Measurements from ENCODE around the gene MTARC2. TPM values are rescaled to one million over a fixed set of nuclear protein-coding genes. Genes with fewer than 3 reads are reported as not detected.

MTARC2 gene
- total RNA-seq, 1 donor from 2014 or later = 25.6 TPM

DNA sequence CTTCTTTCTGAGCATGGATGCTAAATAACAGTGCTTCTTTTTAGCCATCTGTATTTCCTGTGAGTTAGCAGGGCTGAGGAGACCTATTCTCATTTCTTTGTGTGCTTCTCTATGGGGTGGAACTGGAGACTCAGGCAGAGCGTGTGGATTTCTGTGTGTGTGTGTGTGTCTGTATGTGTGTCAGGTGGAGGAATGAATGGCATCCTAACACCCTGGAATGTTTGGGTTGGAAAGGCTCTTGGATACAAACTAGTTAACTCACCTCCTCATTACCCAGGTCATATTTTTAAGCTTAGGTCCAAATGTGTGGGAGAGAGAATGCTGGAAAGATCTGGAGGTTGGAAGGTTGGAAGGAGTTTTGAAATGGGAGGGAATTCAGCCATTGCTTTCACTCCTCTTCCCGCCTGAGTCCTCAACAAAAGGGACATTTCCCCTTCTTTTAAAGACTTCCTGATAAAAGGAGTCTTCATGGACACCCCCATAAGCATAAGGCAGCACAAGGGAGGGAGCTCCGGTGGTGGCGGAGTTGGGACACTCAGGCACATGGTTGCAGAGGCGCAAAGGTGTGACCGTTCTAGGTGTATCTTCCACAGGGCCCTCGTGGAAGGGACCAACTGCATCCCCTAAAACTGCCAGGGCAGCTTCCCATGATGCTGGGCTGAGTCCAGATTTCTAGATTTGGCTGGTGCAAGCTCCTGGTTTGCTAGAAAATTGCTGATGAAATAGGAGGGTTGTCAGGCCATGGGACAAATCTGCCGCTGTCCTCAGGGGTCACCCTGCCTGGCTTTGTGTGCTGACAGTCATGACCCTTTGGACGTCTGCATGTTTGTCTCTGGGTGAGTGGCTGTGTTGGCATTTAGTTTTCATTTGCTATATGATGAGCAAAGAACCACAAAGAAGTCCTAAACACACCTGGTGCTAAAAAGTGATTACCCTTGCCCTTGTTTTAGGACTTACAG is 76.2 kb downstream of the MTARC2 start:
- H3K9me3 Mint-ChIP-seq (ENCODE audit: unreplicated experiment) = no peaks in the 10 kb centered on the region
- H3K4me1 Mint-ChIP-seq (ENCODE audit: unreplicated experiment) = no peaks in the 10 kb centered on the region
- H3K4me3 Mint-ChIP-seq (ENCODE audit: unreplicated experiment) = no peak overlapping the region
- TF ChIP-seq, protein P1, sequence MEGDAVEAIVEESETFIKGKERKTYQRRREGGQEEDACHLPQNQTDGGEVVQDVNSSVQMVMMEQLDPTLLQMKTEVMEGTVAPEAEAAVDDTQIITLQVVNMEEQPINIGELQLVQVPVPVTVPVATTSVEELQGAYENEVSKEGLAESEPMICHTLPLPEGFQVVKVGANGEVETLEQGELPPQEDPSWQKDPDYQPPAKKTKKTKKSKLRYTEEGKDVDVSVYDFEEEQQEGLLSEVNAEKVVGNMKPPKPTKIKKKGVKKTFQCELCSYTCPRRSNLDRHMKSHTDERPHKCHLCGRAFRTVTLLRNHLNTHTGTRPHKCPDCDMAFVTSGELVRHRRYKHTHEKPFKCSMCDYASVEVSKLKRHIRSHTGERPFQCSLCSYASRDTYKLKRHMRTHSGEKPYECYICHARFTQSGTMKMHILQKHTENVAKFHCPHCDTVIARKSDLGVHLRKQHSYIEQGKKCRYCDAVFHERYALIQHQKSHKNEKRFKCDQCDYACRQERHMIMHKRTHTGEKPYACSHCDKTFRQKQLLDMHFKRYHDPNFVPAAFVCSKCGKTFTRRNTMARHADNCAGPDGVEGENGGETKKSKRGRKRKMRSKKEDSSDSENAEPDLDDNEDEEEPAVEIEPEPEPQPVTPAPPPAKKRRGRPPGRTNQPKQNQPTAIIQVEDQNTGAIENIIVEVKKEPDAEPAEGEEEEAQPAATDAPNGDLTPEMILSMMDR (IDR thresholded peaks at IDR 0.05) = no peak
- H3K27me3 Mint-ChIP-seq (ENCODE audit: unreplicated experiment) = peaks cover 16% of the 10 kb centered on the region
- H3K36me3 Mint-ChIP-seq (ENCODE audit: unreplicated experiment) = no peaks in the 10 kb centered on the region
- no peak for DNase-seq (ENCODE audit: extremely low spot score, unreplicated experiment)
- H3K27ac Mint-ChIP-seq (ENCODE audit: unreplicated experiment) = no peak overlapping the region

DNA sequence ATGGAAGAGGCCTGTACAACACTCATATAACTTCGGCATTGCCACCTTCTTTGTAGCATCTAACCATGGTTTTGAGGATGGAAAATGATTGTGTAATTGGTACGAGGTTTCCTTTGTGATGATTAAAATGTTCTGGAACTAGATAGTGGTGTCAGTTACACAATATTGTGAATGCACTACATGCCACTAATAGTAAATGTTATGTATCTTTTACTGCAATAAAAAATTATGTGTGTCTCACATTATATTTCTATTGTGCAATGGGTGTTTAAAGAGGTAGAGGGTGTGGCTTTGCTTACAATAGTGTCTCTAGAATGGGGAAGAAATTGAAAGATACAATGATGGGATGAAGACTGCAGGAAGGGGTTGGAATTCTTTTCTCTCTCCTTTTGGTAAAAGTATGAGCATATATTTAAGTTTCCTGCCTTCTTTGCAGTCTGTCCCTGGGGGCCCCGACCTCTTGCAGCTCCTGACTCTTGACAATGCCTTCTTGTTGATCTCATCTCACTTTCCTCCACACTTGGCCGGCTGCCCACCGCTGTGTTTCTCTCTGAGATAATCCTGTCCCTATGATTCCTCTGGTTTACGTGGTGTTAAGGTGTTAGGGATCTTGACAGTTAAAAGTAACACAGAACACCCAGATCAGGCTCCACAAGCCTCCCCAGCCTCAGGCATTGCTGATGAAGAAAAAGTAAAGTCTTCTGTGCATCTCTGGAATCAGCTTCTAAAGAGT is 77.9 kb downstream of the MTARC2 start:
- peaks cover 16% of the 10 kb centered on the region for H3K27me3 Mint-ChIP-seq (ENCODE audit: unreplicated experiment)
- H3K9me3 Mint-ChIP-seq (ENCODE audit: unreplicated experiment) = no peaks in the 10 kb centered on the region
- no peak for DNase-seq (ENCODE audit: extremely low spot score, unreplicated experiment)
- H3K4me3 Mint-ChIP-seq (ENCODE audit: unreplicated experiment) = no peak overlapping the region
- no peaks in the 10 kb centered on the region for H3K36me3 Mint-ChIP-seq (ENCODE audit: unreplicated experiment)
- H3K4me1 Mint-ChIP-seq (ENCODE audit: unreplicated experiment) = no peaks in the 10 kb centered on the region
- H3K27ac Mint-ChIP-seq (ENCODE audit: unreplicated experiment) = no peak overlapping the region
- TF ChIP-seq, protein P1 (IDR thresholded peaks at IDR 0.05) = no peak

DNA sequence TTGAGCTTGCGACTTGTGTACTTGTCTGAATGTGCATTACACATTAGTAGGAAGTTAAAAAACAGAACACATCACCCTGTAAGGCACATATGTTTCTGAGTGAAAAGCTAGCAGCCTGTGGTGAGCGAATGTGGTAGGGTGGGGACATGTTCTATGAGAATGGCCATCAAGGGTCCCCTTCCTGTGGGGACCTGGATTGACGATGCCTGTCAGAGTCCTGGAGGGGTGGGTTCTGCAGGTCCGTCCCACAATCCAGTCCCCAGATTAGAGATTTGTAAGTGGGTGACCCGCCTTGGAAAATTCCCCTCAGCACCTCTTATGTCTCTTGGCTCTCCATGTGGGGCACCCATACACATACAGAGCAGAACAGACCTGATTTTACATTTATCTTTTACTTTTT is 78.6 kb downstream of the MTARC2 start:
- Mint-ChIP-seq H3K27me3 (ENCODE audit: unreplicated experiment) (peaks cover 15% of the 10 kb centered on the region), H3K36me3 (ENCODE audit: unreplicated experiment) (no peaks in the 10 kb centered on the region), H3K4me1 (ENCODE audit: unreplicated experiment) (no peaks in the 10 kb centered on the region), H3K27ac (ENCODE audit: unreplicated experiment) (no peak overlapping the region), H3K9me3 (ENCODE audit: unreplicated experiment) (no peaks in the 10 kb centered on the region), H3K4me3 (ENCODE audit: unreplicated experiment) (no peak overlapping the region)
- DNase-seq (ENCODE audit: extremely low spot score, unreplicated experiment) = no peak
- TF ChIP-seq, protein P1 (IDR thresholded peaks at IDR 0.05) = no peak

DNA sequence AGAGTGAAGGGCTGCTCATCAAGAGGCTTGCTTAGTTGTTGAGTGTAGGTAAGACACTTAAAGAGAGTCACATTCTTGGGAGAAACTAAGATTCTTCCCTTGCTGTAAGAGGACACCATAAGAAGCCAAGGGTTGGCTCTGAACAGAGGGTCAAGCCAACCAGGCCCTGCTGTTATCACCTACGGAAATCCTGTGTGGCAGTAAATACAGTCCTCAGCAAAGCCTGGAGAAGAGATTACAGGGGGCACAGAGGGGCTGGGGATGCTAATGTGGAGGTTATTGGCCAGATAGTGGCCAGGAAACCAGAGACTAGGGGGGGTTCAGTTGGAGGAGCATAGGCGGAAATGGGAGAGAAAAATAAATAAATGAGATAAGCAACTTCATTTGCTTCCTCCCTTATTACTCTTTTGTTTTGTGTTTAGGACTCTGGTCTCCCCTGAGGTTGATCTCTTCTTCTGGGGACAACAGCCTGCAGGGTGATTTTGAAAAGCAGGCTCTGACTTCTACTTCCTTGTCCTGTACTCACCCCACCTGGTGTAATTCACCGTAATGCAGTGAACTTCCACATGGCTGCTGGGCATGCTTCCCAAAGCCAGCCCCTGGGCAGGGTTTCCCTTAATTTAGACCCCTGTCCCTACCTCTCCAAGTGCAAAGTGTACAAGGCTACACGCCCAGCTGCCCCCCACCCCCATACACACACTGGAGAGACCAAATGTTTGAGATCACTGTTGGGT is 79.5 kb downstream of the MTARC2 start:
- Mint-ChIP-seq H3K9me3 (ENCODE audit: unreplicated experiment) (no peaks in the 10 kb centered on the region), H3K4me1 (ENCODE audit: unreplicated experiment) (no peaks in the 10 kb centered on the region), H3K27ac (ENCODE audit: unreplicated experiment) (no peak overlapping the region), H3K36me3 (ENCODE audit: unreplicated experiment) (no peaks in the 10 kb centered on the region), H3K27me3 (ENCODE audit: unreplicated experiment) (peaks cover 6% of the 10 kb centered on the region), H3K4me3 (ENCODE audit: unreplicated experiment) (no peak overlapping the region)
- TF ChIP-seq, protein P1 (IDR thresholded peaks at IDR 0.05) = no peak
- no peak for DNase-seq (ENCODE audit: extremely low spot score, unreplicated experiment)
